ENCODE data around the gene TLR5.
A peak's percentile ranks its signal among the peaks of the same experiment; 100 is the strongest.
"Not testable (repeated sequence)": the region's sequence is repeated elsewhere in the genome, so short reads cannot be mapped to it uniquely, and the experiment has no call there.

TLR5 gene

GRCh38 chr1:223142795-223143536 is at the start of gene TLR5:
Gene TLR5, minus strand, starts transcription at chr1:223143248. Its CDS starts 30,217 bp downstream, at chr1:223113031.
- peak; percentile 39; the same call in 1 of the 2 replicates for TF ChIP-seq POLR2A (IDR thresholded peaks at IDR 0.05; ENCODE audit: low read depth, low read length)
- FAIRE-seq = no peak
- DNase-seq (ENCODE audit: insufficient read length, low spot score) = peak; percentile 73

DNA sequence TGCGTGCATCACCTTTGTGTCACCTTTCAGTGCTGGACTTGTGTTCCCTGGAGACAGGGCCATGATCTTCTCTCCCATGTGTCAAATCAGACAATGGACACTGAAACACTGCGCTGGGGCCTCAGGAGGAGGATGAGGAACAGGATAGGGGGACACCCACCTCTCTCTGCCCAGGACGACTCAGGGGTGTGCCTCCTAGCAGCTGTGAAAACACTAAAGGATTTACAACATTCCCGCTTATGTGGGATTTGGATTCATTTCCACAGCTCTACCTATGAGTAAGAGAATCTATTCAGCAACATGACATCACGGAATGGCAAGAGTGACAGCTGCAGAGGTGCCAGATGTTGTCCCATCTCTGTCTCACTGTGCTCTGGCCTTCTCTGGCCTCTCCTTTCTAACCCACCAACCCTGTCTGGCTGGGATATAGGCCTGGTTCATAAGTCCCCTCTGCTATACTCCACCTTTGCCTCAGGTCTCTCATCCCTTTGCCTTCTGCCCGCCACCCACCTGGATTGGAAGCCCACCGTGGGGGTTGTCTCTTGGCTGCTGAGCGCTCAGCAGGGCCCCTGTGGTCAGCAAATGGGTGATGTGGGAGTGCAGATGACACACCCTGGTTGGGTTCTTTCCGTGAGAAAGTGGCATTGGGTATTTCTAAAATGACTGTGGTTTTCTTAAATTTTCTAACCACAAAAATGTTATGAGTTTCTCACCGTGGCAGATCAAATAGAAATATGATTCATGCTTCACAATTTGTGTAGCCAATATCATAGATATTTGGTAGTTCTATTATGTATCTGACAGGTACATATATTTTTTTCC is 47.1 kb upstream of the TLR5 start:
- DNase-seq (ENCODE audit: insufficient read length, low spot score) (peak; percentile 26), FAIRE-seq (no peak)
- no peak for TF ChIP-seq POLR2A (IDR thresholded peaks at IDR 0.05; ENCODE audit: low read depth, low read length)

GRCh38 chr1:223189525-223189902 is 46.5 kb upstream of the TLR5 start:
- no peak for TF ChIP-seq POLR2A (IDR thresholded peaks at IDR 0.05; ENCODE audit: low read depth, low read length)
- FAIRE-seq = no peak
- no peak for DNase-seq (ENCODE audit: insufficient read length, low spot score)

DNA sequence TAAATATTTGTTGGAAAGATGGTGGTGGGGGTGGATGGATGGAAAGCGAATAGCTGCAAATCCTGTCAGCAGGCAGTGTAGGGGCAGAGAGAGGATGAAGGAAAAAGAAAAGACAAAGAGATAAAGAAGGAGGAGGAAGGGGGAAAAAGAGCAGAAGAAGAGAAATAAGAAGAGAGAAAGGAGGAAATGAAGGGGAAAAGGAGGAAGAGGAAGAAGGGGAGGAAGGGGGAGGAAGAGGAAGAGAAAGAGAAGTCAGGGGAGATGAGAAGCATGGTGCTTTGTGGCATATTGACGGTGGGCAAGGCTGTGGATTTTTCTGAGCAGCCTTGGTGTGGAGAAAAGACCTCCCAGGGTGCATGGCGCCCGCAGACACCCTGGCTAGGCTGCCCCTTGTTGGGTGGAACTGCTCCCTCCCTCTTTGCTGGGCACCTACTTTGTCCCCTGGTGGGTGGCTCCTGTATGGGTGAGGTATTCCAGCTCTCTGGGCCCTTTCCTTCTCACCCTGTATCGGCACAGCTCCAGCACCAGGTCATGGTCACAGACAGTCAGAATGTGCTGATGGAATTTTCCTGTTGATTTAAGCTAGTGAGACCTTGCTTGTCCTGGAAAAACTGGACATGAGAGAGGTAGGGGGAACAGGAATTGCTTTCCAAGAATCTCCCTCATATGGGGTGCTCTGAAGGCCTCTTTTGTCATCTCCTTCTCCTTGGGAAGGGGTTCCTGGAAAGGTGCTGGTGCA is 45.7 kb upstream of the TLR5 start:
- FAIRE-seq = no peak
- no peak for DNase-seq (ENCODE audit: insufficient read length, low spot score)
- TF ChIP-seq POLR2A (IDR thresholded peaks at IDR 0.05; ENCODE audit: low read depth, low read length) = no peak

GRCh38 chr1:223186800-223187199 is 43.8 kb upstream of the TLR5 start:
- no peak for FAIRE-seq
- TF ChIP-seq POLR2A (IDR thresholded peaks at IDR 0.05; ENCODE audit: low read depth, low read length) = no peak
- no peak for DNase-seq (ENCODE audit: insufficient read length, low spot score)

DNA sequence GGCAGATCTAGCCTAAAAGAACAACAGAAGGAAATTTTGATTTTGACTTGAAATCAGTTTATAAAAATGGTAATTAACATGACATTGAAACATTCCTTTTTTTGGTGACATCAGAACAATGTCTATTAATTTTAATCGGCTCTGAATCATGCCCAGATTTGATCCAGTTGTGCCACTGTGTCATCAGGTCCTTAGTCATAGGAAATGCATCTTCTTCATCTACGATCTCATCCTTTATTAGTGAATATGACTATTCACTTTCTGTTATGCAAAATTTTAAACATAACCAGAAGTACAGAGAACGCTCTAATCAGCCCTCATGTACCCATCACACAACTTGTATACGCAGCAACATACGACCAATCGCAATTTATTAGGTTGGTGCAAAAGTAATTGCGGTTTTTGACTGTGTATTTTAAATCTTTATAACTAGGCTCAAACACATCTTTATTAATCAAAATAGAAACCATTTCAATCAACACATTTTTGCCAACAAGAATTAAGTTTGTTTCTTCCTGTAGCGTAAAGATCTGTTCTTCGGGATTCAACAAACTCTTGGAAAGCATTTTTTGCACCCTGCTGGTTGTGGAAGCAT is 40.3 kb upstream of the TLR5 start:
- TF ChIP-seq POLR2A (IDR thresholded peaks at IDR 0.05; ENCODE audit: low read depth, low read length) = no peak
- FAIRE-seq (no peak), DNase-seq (ENCODE audit: insufficient read length, low spot score) (no peak)

- TF ChIP-seq POLR2A (IDR thresholded peaks at IDR 0.05; ENCODE audit: low read depth, low read length) = no peak
- FAIRE-seq = no peak
- no peak for DNase-seq (ENCODE audit: insufficient read length, low spot score)
Observed at GRCh38 chr1:223180731-223181321, 37.8 kb upstream of the TLR5 start.

GRCh38 chr1:223179786-223180185 is 36.7 kb upstream of the TLR5 start:
- TF ChIP-seq POLR2A (IDR thresholded peaks at IDR 0.05; ENCODE audit: low read depth, low read length) = no peak
- FAIRE-seq (no peak), DNase-seq (ENCODE audit: insufficient read length, low spot score) (no peak)

GRCh38 chr1:223179280-223179679 is 36.2 kb upstream of the TLR5 start:
- no peak for TF ChIP-seq POLR2A (IDR thresholded peaks at IDR 0.05; ENCODE audit: low read depth, low read length)
- no peak for FAIRE-seq
- no peak for DNase-seq (ENCODE audit: insufficient read length, low spot score)

DNA sequence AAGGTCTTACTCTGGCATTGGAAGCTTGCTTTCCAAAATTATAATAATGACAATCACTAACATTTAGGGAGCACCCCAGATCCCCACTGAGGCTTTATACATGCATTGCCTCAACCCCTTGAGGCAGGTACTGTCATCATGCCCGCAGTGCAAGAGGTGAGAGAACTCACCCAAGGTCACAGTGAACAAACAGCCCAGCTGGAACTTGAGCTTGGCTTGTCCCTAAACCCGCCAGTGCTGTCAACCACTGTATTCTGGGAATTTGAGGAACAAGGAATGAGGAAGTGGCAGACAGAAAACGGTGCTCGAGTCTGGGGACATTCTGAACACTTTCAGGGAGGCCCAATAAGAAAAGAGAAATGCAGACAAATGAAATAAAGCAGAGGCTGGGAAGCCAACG is 34.6 kb upstream of the TLR5 start:
- no peak for TF ChIP-seq POLR2A (IDR thresholded peaks at IDR 0.05; ENCODE audit: low read depth, low read length)
- DNase-seq (ENCODE audit: insufficient read length, low spot score) (no peak), FAIRE-seq (no peak)

- FAIRE-seq (no peak), DNase-seq (ENCODE audit: insufficient read length, low spot score) (no peak)
- TF ChIP-seq POLR2A (IDR thresholded peaks at IDR 0.05; ENCODE audit: low read depth, low read length) = no peak
Observed at GRCh38 chr1:223176437-223176836, 33.4 kb upstream of the TLR5 start.

DNA sequence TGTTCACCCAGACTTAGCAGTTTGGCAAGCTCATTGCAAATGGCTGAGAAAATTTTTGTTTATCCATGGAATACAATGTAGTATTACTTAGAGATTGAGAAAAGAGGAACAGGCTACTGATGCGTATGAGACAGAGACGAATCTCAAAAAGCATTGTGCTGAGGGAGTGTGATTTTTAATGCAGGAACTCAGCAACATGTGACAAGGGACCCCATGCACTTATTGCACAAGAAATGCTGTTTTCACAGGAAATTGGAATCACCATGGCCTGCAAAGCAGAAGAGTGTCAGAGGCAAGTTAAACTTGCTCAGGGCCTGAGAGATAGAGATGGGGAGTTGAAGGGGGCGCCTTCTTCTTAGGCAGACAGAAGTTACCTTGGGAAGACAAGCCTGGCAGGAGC is 32.6 kb upstream of the TLR5 start:
- TF ChIP-seq POLR2A (IDR thresholded peaks at IDR 0.05; ENCODE audit: low read depth, low read length) = no peak
- no peak for DNase-seq (ENCODE audit: insufficient read length, low spot score)
- FAIRE-seq = no peak

GRCh38 chr1:223175032-223175431 is 32.0 kb upstream of the TLR5 start:
- no peak for FAIRE-seq
- no peak for DNase-seq (ENCODE audit: insufficient read length, low spot score)
- no peak for TF ChIP-seq POLR2A (IDR thresholded peaks at IDR 0.05; ENCODE audit: low read depth, low read length)

DNA sequence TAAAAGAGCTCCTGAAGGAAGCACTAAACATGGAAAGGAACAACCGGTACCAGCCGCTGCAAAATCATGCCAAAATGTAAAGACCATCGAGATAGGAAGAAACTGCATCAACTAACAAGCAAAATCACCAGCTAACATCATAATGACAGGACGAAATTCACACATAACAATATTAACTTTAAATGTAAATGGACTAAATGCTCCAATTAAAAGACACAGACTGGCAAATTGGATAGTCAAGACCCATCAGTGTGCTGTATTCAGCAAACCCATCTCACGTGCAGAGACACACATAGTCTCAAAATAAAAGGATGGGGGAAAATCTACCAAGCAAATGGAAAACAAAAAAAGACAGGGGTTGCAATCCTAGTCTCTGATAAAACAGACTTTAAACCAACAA is 26.4 kb upstream of the TLR5 start:
- not testable (repeated sequence) for DNase-seq (ENCODE audit: insufficient read length, low spot score); FAIRE-seq
